ENCODE data around the gene TNKS1BP1. TPM values are rescaled to one million over a fixed set of nuclear protein-coding genes. Genes with fewer than 3 reads are reported as not detected.

The TNKS1BP1 gene
- total RNA-seq, 1 experiment from 2014 or later = 127 TPM

DNA sequence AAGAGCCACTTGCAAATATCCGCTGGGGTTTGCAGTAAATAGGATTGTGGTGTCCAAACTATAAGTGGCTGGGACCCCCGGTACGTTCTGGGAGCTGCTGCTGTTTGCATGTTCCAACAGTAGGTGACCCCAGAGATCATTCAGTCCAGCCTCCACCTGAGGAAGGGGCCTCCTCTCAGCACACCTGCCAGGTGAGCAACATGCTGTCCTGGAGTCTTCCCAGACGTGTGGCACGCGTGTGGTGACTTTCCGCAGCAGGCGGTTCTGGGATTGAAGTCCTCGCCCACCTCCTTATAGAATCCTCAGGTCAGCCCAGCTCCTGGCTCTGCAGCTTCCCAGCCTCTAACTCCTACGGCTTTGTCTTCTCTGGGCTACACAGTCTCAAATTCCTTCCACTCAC, 20.1 kb upstream of the TNKS1BP1 start:
- DNase-seq (ENCODE audit: low spot score) (no peak), ATAC-seq (no peak)
- POLR2A ChIA-PET = no interaction called here
- peaks cover 33% of the 10 kb centered on the region for H3K4me1 Mint-ChIP-seq
- CTCF ChIA-PET = interaction anchor here (0.7 to 3.0 kb wide), 10 partner anchors 9 to 941 kb away, joined by 4 to 59 read pairs (median 14); partner anchors contain the start of genes PRG3, SSRP1 and UBE2L6
- H3K36me3 Mint-ChIP-seq = no peaks in the 10 kb centered on the region
- H3K9me3 Mint-ChIP-seq = no peaks in the 10 kb centered on the region
- no peak overlapping the region for H3K4me3 Mint-ChIP-seq
- TF ChIP-seq ZNF263 (CRISPR knock-in tag; IDR thresholded peaks at IDR 0.05; ENCODE audit: low read depth) = no peak
- TF ChIP-seq ZNF423 (CRISPR knock-in tag; IDR thresholded peaks at IDR 0.05) = no peak
- TF ChIP-seq, protein P1, sequence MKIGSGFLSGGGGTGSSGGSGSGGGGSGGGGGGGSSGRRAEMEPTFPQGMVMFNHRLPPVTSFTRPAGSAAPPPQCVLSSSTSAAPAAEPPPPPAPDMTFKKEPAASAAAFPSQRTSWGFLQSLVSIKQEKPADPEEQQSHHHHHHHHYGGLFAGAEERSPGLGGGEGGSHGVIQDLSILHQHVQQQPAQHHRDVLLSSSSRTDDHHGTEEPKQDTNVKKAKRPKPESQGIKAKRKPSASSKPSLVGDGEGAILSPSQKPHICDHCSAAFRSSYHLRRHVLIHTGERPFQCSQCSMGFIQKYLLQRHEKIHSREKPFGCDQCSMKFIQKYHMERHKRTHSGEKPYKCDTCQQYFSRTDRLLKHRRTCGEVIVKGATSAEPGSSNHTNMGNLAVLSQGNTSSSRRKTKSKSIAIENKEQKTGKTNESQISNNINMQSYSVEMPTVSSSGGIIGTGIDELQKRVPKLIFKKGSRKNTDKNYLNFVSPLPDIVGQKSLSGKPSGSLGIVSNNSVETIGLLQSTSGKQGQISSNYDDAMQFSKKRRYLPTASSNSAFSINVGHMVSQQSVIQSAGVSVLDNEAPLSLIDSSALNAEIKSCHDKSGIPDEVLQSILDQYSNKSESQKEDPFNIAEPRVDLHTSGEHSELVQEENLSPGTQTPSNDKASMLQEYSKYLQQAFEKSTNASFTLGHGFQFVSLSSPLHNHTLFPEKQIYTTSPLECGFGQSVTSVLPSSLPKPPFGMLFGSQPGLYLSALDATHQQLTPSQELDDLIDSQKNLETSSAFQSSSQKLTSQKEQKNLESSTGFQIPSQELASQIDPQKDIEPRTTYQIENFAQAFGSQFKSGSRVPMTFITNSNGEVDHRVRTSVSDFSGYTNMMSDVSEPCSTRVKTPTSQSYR (CRISPR knock-in tag; IDR thresholded peaks at IDR 0.05) = no peak
- TF ChIP-seq GTF2I (CRISPR knock-in tag; conservative IDR thresholded peaks at IDR 0.05) = no peak
- no peak for TF ChIP-seq TEAD1 (CRISPR knock-in tag; IDR thresholded peaks at IDR 0.05)
- TF ChIP-seq CREM (CRISPR knock-in tag; IDR thresholded peaks at IDR 0.05) = no peak
- no peak for TF ChIP-seq SOX15 (CRISPR knock-in tag; IDR thresholded peaks at IDR 0.05)
- TF ChIP-seq CREB1 (CRISPR knock-in tag; IDR thresholded peaks at IDR 0.05) = no peak
- no peak for TF ChIP-seq ZNF671 (CRISPR knock-in tag; IDR thresholded peaks at IDR 0.05)
- H3K27ac Mint-ChIP-seq = no peak overlapping the region
- peaks cover 22% of the 10 kb centered on the region for H3K27me3 Mint-ChIP-seq (ENCODE audit: low read depth)

DNA sequence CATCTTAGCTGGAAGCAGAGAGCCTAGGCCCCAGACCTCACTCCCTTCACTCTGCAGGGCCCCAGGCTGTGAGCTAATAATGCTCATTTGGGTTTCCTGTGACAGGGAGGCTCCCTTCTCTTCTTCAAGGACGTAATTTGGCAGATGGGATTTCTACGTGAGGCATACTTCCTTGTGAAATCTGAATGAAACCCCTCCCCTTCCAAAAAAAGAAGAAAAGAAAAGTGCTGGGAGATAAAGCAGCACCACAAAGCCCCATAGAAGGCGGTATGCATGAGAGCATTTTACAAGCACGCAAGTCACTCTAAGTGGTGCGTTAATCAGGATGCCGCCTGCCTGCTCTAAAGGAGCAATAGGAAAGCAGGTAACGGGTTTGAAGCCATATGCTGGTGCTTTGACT, 19.1 kb upstream of the TNKS1BP1 start:
- Mint-ChIP-seq H3K4me3 (no peak overlapping the region), H3K27ac (no peak overlapping the region), H3K36me3 (no peaks in the 10 kb centered on the region), H3K27me3 (ENCODE audit: low read depth) (peaks cover 25% of the 10 kb centered on the region), H3K9me3 (no peaks in the 10 kb centered on the region), H3K4me1 (peaks cover 42% of the 10 kb centered on the region)
- ChIA-PET POLR2A (interaction anchor here (0.6 kb wide), 1 partner anchor 116 kb away, joined by 6 read pairs; no protein-coding TSS in a partner anchor), CTCF (interaction anchor here (0.9 to 1.4 kb wide), 6 partner anchors 18 to 149 kb away, joined by 3 to 9 read pairs (median 4); partner anchors contain the start of gene RTN4RL2)
- DNase-seq (ENCODE audit: low spot score) (no peak), ATAC-seq (no peak)
- TF ChIP-seq, protein P2, sequence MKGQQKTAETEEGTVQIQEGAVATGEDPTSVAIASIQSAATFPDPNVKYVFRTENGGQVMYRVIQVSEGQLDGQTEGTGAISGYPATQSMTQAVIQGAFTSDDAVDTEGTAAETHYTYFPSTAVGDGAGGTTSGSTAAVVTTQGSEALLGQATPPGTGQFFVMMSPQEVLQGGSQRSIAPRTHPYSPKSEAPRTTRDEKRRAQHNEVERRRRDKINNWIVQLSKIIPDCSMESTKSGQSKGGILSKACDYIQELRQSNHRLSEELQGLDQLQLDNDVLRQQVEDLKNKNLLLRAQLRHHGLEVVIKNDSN (CRISPR knock-in tag; IDR thresholded peaks at IDR 0.05) = no peak
- TF ChIP-seq, protein P3, sequence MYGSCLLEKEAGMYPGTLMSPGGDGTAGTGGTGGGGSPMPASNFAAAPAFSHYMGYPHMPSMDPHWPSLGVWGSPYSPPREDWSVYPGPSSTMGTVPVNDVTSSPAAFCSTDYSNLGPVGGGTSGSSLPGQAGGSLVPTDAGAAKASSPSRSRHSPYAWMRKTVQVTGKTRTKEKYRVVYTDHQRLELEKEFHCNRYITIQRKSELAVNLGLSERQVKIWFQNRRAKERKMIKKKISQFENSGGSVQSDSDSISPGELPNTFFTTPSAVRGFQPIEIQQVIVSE (CRISPR knock-in tag; IDR thresholded peaks at IDR 0.05; ENCODE audit: borderline replicate concordance) = no peak
- no peak for TF ChIP-seq CREB1 (CRISPR knock-in tag; IDR thresholded peaks at IDR 0.05)
- TF ChIP-seq TEAD4 (CRISPR knock-in tag; IDR thresholded peaks at IDR 0.05) = no peak
- TF ChIP-seq, protein P4, sequence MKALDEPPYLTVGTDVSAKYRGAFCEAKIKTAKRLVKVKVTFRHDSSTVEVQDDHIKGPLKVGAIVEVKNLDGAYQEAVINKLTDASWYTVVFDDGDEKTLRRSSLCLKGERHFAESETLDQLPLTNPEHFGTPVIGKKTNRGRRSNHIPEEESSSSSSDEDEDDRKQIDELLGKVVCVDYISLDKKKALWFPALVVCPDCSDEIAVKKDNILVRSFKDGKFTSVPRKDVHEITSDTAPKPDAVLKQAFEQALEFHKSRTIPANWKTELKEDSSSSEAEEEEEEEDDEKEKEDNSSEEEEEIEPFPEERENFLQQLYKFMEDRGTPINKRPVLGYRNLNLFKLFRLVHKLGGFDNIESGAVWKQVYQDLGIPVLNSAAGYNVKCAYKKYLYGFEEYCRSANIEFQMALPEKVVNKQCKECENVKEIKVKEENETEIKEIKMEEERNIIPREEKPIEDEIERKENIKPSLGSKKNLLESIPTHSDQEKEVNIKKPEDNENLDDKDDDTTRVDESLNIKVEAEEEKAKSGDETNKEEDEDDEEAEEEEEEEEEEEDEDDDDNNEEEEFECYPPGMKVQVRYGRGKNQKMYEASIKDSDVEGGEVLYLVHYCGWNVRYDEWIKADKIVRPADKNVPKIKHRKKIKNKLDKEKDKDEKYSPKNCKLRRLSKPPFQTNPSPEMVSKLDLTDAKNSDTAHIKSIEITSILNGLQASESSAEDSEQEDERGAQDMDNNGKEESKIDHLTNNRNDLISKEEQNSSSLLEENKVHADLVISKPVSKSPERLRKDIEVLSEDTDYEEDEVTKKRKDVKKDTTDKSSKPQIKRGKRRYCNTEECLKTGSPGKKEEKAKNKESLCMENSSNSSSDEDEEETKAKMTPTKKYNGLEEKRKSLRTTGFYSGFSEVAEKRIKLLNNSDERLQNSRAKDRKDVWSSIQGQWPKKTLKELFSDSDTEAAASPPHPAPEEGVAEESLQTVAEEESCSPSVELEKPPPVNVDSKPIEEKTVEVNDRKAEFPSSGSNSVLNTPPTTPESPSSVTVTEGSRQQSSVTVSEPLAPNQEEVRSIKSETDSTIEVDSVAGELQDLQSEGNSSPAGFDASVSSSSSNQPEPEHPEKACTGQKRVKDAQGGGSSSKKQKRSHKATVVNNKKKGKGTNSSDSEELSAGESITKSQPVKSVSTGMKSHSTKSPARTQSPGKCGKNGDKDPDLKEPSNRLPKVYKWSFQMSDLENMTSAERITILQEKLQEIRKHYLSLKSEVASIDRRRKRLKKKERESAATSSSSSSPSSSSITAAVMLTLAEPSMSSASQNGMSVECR (CRISPR knock-in tag; IDR thresholded peaks at IDR 0.05; ENCODE audit: borderline replicate concordance) = no peak
- TF ChIP-seq MYBL2 (CRISPR knock-in tag; IDR thresholded peaks at IDR 0.05) = no peak
- TF ChIP-seq SOX15 (CRISPR knock-in tag; IDR thresholded peaks at IDR 0.05) = no peak
- no peak for TF ChIP-seq ZNF138 (CRISPR knock-in tag; conservative IDR thresholded peaks at IDR 0.05)
- TF ChIP-seq, protein P5, sequence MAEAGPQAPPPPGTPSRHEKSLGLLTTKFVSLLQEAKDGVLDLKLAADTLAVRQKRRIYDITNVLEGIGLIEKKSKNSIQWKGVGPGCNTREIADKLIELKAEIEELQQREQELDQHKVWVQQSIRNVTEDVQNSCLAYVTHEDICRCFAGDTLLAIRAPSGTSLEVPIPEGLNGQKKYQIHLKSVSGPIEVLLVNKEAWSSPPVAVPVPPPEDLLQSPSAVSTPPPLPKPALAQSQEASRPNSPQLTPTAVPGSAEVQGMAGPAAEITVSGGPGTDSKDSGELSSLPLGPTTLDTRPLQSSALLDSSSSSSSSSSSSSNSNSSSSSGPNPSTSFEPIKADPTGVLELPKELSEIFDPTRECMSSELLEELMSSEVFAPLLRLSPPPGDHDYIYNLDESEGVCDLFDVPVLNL (CRISPR knock-in tag; IDR thresholded peaks at IDR 0.05; ENCODE audit: borderline replicate concordance, low read depth) = no peak
- TF ChIP-seq OVOL2 (CRISPR knock-in tag; IDR thresholded peaks at IDR 0.05; ENCODE audit: borderline replicate concordance) = no peak
- TF ChIP-seq, protein P6, sequence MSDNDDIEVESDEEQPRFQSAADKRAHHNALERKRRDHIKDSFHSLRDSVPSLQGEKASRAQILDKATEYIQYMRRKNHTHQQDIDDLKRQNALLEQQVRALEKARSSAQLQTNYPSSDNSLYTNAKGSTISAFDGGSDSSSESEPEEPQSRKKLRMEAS (CRISPR knock-in tag; IDR thresholded peaks at IDR 0.05) = no peak
- no peak for TF ChIP-seq EMX1 (CRISPR knock-in tag; IDR thresholded peaks at IDR 0.05)
- TF ChIP-seq, protein P7, sequence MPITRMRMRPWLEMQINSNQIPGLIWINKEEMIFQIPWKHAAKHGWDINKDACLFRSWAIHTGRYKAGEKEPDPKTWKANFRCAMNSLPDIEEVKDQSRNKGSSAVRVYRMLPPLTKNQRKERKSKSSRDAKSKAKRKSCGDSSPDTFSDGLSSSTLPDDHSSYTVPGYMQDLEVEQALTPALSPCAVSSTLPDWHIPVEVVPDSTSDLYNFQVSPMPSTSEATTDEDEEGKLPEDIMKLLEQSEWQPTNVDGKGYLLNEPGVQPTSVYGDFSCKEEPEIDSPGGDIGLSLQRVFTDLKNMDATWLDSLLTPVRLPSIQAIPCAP (CRISPR knock-in tag; IDR thresholded peaks at IDR 0.05) = no peak
- no peak for TF ChIP-seq ZNF671 (CRISPR knock-in tag; IDR thresholded peaks at IDR 0.05)
- no peak for TF ChIP-seq ELF4 (CRISPR knock-in tag; IDR thresholded peaks at IDR 0.05; ENCODE audit: low read depth)
- no peak for TF ChIP-seq NFE2L1 (CRISPR knock-in tag; IDR thresholded peaks at IDR 0.05)
- TF ChIP-seq, protein P8, sequence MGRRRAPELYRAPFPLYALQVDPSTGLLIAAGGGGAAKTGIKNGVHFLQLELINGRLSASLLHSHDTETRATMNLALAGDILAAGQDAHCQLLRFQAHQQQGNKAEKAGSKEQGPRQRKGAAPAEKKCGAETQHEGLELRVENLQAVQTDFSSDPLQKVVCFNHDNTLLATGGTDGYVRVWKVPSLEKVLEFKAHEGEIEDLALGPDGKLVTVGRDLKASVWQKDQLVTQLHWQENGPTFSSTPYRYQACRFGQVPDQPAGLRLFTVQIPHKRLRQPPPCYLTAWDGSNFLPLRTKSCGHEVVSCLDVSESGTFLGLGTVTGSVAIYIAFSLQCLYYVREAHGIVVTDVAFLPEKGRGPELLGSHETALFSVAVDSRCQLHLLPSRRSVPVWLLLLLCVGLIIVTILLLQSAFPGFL (CRISPR knock-in tag; IDR thresholded peaks at IDR 0.05; ENCODE audit: borderline replicate concordance) = no peak
- no peak for TF ChIP-seq GRHL2 (CRISPR knock-in tag; IDR thresholded peaks at IDR 0.05; ENCODE audit: insufficient replicate concordance, severe bottlenecking)

All from WTC11 (cell line).